CD4-positive, alpha-beta T cell treated with Interleukin-4 for 4 hours (primary cell): ENCODE results near the gene UNC13B.

Source experiments
- DNase-seq: peaks from one replicate; pipeline ENCODE4 v3.0.0-alpha.2; 2020

The UNC13B gene

DNA sequence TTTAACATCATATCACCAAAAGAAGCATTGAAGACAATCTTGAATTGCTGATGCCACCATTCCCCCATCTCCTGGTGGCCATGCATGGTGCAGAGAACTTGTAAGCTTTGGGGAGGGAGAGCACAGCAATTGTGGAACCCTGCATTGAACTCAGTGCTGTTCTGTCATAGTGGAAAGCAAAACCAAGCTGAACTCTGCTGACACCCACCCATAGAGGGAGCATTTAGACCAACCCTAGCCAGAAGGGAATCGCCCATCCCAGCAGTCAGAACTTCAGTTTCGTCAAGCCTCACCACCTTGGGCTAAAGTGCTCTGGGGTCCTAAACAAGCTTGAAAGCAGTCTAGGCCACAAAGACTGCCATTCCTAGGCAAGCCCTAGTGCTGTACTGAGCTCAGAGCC lies 290.7 kb downstream of the UNC13B start:
- DNase-seq: no peak

DNA sequence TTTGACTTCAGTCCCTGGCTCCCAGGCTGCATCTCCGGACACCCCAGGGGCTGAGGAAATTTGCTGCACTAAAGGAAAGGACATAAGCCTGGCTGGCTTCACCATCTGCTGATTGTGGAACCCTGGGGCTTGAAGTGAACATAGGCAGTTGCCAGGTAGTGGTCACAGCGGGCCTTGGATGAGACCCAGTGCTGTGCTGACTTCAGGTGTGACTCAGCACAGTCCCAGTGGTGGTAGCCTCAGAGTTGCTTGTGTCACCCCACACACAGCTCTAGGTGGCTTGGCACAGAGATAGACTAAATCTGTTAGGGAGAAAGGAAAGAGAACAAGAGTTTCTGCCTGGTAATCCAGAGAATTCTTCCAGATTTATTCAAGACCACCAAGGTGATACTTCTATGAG lies 292.0 kb downstream of the UNC13B start:
- no peak for DNase-seq
